ENCODE measurements around the gene NME1. TPM values are rescaled to one million over a fixed set of nuclear protein-coding genes. Genes with fewer than 3 reads are reported as not detected.

NME1 gene
- total RNA-seq, 2 experiments from 2014 or later = 259 to 263 TPM

Other genes starting within 250 kb of the NME1 start
- 10 to 100 TPM; 39.8 to 43.2 TPM for gene SPAG9, start 32.7 kb upstream of the NME1 start, total RNA-seq
- gene NME2, start 12.9 kb downstream of the NME1 start, total RNA-seq = 1,000 to 10,000 TPM; 1,086 to 1,094 TPM
- gene MBTD1, start 106.5 kb downstream of the NME1 start, total RNA-seq = 1 to 10 TPM; 6.3 to 7.0 TPM
- gene UTP18, start 107.0 kb downstream of the NME1 start, total RNA-seq = 10 to 100 TPM; 54.4 to 54.5 TPM

Measured in activated naive CD4-positive, alpha-beta T cell treated with anti-CD3 and anti-CD28 coated beads for 36 hours (primary cell).